ENCODE measurements around the gene NUP210.

Gene NUP210

DNA sequence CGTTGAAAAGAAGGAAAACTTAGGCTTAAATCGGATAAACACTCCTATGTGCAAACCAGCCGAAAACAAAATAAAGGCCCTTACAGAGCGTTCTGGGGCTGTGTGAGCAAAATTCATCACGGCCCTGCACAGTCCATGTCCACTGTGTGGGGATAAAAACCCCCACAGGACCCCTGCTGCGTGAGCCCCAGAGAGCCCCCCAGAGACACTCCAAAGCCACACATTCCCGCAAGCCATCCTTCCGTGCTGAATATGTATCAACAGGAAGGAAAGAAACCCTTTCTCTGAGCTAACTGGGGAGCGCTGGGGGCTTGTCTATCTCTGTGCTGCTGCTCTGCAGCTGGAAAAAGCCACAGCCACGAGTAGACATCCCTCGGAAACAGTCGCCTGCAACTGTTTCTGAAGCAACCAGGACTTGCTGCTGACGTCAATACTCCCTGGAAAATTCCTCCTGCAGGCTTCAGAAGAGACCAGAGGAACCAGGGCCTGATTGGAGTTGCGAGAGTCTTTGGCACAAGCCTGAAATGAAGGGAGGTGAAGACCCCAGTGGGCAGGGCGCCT lies 72.7 kb downstream of the NUP210 start:
- TF ChIP-seq, protein P1, sequence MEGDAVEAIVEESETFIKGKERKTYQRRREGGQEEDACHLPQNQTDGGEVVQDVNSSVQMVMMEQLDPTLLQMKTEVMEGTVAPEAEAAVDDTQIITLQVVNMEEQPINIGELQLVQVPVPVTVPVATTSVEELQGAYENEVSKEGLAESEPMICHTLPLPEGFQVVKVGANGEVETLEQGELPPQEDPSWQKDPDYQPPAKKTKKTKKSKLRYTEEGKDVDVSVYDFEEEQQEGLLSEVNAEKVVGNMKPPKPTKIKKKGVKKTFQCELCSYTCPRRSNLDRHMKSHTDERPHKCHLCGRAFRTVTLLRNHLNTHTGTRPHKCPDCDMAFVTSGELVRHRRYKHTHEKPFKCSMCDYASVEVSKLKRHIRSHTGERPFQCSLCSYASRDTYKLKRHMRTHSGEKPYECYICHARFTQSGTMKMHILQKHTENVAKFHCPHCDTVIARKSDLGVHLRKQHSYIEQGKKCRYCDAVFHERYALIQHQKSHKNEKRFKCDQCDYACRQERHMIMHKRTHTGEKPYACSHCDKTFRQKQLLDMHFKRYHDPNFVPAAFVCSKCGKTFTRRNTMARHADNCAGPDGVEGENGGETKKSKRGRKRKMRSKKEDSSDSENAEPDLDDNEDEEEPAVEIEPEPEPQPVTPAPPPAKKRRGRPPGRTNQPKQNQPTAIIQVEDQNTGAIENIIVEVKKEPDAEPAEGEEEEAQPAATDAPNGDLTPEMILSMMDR (IDR thresholded peaks at IDR 0.05; ENCODE audit: low read depth, low read length, missing control alignments) = no peak
- no peak overlapping the region for H3K4me3 ChIP-seq (ENCODE audit: low read depth, low read length)
- DNase-seq (ENCODE audit: low read depth) = no peak
- in situ Hi-C loops (cut with HindIII; ENCODE audit: low sequenced_read_pairs) = no loop called here

DNA sequence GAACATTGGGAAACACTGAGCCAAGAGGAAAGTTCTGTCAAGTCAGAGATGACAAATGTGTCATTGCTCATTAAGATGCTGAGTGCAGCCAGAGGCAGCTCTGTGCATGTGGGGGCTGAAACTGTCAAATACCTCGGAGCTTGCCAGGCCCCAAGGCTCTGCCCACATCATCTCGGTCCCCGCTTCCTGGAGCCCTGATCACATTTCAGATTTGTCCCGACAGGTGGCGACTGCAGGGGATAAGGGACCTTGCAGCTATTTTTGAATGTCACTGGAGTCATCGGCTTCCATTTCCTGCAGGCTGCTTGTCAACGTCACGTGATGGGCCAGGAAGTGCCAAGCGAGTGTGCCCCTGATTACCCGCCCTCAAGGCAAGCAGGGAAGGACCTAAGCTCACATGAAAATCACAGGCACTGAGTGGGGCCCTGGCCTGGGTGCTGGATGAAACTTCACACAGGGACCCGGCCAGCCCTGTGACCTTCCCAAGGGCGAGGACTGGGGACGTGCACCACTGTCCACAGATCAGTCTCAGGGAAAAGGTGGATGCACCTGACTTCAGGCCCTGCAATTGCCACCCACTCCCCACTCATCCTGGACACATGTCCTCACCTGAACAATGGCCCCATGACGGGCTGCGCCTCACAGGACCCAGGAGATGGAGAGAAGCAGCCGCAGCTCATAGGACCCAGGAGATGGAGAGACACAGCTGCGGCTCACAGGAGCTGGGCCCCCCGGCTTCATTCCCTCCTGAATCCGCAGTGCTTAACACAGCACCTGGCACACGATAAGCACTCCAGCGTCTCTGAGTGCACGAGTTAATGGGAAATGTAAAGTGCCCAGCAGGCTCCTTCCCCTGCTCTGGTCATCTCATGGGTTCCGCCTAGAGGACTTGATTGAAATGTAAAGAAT lies 73.4 kb downstream of the NUP210 start:
- no peak overlapping the region for H3K4me3 ChIP-seq (ENCODE audit: low read depth, low read length)
- no peak for DNase-seq (ENCODE audit: low read depth)
- TF ChIP-seq, protein P1 (IDR thresholded peaks at IDR 0.05; ENCODE audit: low read depth, low read length, missing control alignments) = no peak
- in situ Hi-C loops (cut with HindIII; ENCODE audit: low sequenced_read_pairs) = no loop called here

DNA sequence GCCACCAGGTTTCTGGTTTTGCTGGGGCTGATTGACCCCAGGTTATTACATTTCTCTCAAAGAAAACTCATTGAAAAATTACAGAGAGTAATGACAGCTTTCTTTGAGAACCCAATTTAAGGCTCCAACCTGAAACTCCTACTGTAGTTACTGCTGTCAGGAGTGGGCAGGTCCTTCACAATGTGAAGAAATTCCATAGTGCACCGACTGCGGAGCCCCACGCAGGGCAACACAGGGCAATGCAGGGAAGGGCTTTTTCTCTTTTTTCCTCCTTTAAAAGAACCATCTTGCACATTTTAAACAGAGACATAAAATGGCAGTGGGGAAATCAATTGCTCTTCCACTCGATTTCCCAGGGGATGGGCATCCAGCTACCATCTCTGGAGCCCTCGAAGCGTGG lies 74.3 kb downstream of the NUP210 start:
- TF ChIP-seq, protein P1 (IDR thresholded peaks at IDR 0.05; ENCODE audit: low read depth, low read length, missing control alignments) = no peak
- in situ Hi-C loops (cut with HindIII; ENCODE audit: low sequenced_read_pairs) = no loop called here
- H3K4me3 ChIP-seq (ENCODE audit: low read depth, low read length) = no peak overlapping the region
- DNase-seq (ENCODE audit: low read depth) = no peak

DNA sequence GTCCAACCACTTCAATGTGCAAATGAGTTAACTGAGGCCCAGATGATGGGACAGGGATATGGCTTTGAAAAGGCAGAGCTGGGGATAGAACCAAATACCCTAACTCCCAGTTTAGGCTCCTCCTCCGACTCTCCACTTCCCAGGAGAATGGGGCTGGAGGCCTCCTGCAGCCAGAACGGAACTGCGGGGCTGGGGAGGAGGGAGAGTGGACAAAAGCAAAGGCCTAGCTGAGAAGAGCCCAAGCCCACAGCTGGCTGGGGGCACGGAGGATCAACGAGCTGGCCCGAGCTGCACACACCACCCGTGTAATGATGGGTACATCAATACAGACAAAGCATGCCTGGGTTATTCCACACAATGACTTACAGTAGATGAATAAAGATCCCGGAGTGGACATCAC lies 74.8 kb downstream of the NUP210 start:
- in situ Hi-C loops (cut with HindIII; ENCODE audit: low sequenced_read_pairs) = no loop called here
- no peak for DNase-seq (ENCODE audit: low read depth)
- TF ChIP-seq, protein P1 (IDR thresholded peaks at IDR 0.05; ENCODE audit: low read depth, low read length, missing control alignments) = no peak
- H3K4me3 ChIP-seq (ENCODE audit: low read depth, low read length) = no peak overlapping the region

DNA sequence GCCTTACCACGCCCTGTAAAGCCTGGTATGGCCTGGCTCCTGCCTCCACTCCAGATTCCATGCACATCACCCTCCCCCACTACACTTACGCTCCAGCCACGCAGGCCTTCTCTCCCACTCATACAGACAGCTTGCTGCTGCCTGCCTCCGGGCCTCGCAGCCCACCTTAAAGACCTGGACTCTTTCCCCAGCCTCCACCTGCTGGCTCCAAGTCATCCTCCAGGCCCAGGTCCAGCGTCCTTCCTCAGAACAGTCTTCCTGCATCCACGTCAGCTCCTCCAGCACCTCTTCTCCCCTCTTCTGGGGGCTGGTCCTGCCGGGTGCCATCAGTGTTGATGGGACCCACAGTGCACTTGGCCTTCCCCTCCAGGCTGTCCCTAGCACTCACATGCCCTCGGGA lies 75.5 kb downstream of the NUP210 start:
- in situ Hi-C loops (cut with HindIII; ENCODE audit: low sequenced_read_pairs) = no loop called here
- TF ChIP-seq, protein P1 (IDR thresholded peaks at IDR 0.05; ENCODE audit: low read depth, low read length, missing control alignments) = no peak
- no peak for DNase-seq (ENCODE audit: low read depth)

DNA sequence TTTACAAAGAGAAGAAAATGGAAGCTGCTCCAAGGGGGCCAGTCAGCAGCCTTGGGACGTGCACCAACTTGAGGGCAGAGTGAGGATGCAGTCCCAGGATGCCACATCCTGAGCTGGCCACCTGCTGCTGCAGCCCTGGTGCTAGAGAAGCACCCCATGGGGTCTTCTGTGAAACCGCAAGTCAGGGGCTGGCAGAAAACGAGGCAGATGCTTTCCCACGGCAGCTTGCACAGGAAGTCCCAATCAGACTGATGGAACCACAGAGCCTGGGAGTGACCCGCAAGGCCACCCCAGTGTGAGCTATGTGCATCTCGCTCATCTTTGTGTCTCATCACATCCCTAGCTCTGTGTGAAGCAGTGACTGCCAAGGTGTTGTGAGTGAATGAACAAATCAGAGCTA lies 76.5 kb downstream of the NUP210 start:
- in situ Hi-C loops (cut with HindIII; ENCODE audit: low sequenced_read_pairs) = no loop called here
- H3K4me3 ChIP-seq (ENCODE audit: low read depth, low read length) = no peak overlapping the region
- no peak for DNase-seq (ENCODE audit: low read depth)
- TF ChIP-seq, protein P1 (IDR thresholded peaks at IDR 0.05; ENCODE audit: low read depth, low read length, missing control alignments) = no peak

More for the DNA sequence above, 75.5 kb downstream of the NUP210 start:
- H3K4me3 ChIP-seq (ENCODE audit: low read depth, low read length) = no peak overlapping the region
